K562 (cell line): ENCODE measurements around the gene TTLL10. TPM values are rescaled to one million over a fixed set of nuclear protein-coding genes. Genes with fewer than 3 reads are reported as not detected.

Experiments
- BDP1 ChIP-seq: IDR thresholded peaks from 3 replicates; pipeline ENCODE4 v1.6.1; 2011; ENCODE audit not compliant: insufficient read length, insufficient read depth
- CCNT2 ChIP-seq: IDR thresholded peaks from 2 replicates; pipeline ENCODE4 v1.6.1; 2011; ENCODE audit warnings: borderline replicate concordance, low read depth, mild to moderate bottlenecking, moderate library complexity, mixed read lengths, low read length; ENCODE audit not compliant: insufficient read length; ENCODE audit errors: extremely low read depth
- CEBPG ChIP-seq, 3 experiments: fragments of 200-800 bp in 1 of 3; sonication (Bioruptor generic) in 1 of 3; sonication (generic) in 1 of 3; formaldehyde crosslinking in 1 of 3; IDR thresholded peaks in 2 of 3; conservative IDR thresholded peaks in 1 of 3; 2 replicates each; pipeline versions ENCODE4 v1.6.1 to v1.8.0; 2016 to 2022; ENCODE audit warnings: missing compliant biosample characterization in 2 of 3, missing genetic modification characterization in 2 of 3, mild to moderate bottlenecking in 1 of 3, missing genetic modification reagents in 1 of 3
- DPF2 ChIP-seq: fragments of 450-650 bp; IDR thresholded peaks from 2 replicates; pipeline ENCODE4 v1.6.1; 2016
- ELF4 ChIP-seq: fragments of 450-650 bp; formaldehyde crosslinking; IDR thresholded peaks from 2 replicates; pipeline ENCODE4 v1.4.0; 2022; ENCODE audit warnings: missing genetic modification characterization
- FOXK1 ChIP-seq: sonication (generic); formaldehyde crosslinking; IDR thresholded peaks from 2 replicates; pipeline ENCODE4 v1.8.0; 2022; ENCODE audit warnings: missing genetic modification reagents, mild to moderate bottlenecking, borderline replicate concordance
- HEY1 ChIP-seq: fragments of 250-450 bp; sonication (Bioruptor Pico); IDR thresholded peaks from 2 replicates; pipeline ENCODE4 v1.5.0; 2020; ENCODE audit warnings: mild to moderate bottlenecking, moderate library complexity, borderline replicate concordance
- KLF1 ChIP-seq: fragments of 450-650 bp; IDR thresholded peaks from 2 replicates; pipeline ENCODE4 v1.6.1; 2016; ENCODE audit warnings: missing genetic modification characterization, missing compliant biosample characterization
- MAFF ChIP-seq: IDR thresholded peaks from 2 replicates; pipeline ENCODE4 v1.6.1; 2012; ENCODE audit warnings: low read length, improper control_type of control experiment
- MCM3 ChIP-seq: fragments of 450-650 bp; IDR thresholded peaks from 2 replicates; pipeline ENCODE4 v1.6.1; 2016
- MCM7 ChIP-seq, 2 experiments: fragments of 450-650 bp; IDR thresholded peaks; 2 replicates each; pipeline ENCODE4 v1.6.1; 2016 to 2018
- ZBED1 ChIP-seq: IDR thresholded peaks from 2 replicates; pipeline ENCODE4 v1.6.1; 2014
- ZNF12 ChIP-seq: sonication (generic); formaldehyde crosslinking; IDR thresholded peaks from 2 replicates; pipeline ENCODE4 v1.4.0; 2020; ENCODE audit warnings: mild to moderate bottlenecking, missing genetic modification reagents
- ZNF354B ChIP-seq: fragments of 250-450 bp; sonication (Bioruptor Pico); IDR thresholded peaks from 2 replicates; pipeline ENCODE4 v1.4.0; 2020
- polyA plus RNA-seq, 8 experiments: library from polyadenylated mRNA; depleted of rRNA in 4 of 8; stranded (reverse) in 5 of 8; unstranded in 3 of 8; fragments of >200 nt; fragmentation: Nextera tagmentation in 2 of 8; fragmentation: Illumina TruSeq in 1 of 8; extraction: Ambion mirVana in 2 of 8; extraction: Trizol in 1 of 8; gene quantifications; 2 replicates each; pipeline versions ENCODE4 v1.2.1 to v1.2.3, GENCODE V29; 2011 to 2014; ENCODE audit warnings: inconsistent platforms in 1 of 8, missing spikeins in 1 of 8
- total RNA-seq, 7 experiments: library from RNA; depleted of rRNA in 6 of 7; stranded (reverse); fragments of >200 nt in 6 of 7; fragmentation: Illumina TruSeq in 2 of 7; extraction: Trizol in 2 of 7; gene quantifications; 2 replicates each; pipeline versions ENCODE4 v1.2.1 to v1.2.3, GENCODE V29; 2011 to 2021; ENCODE audit warnings: low replicate concordance in 1 of 7
- TF ChIP-seq, protein P1 (sequence below): fragments of 450-650 bp; IDR thresholded peaks from 2 replicates; pipeline ENCODE4 v1.6.1; 2016; ENCODE audit warnings: mild to moderate bottlenecking
- TF ChIP-seq, protein P2 (sequence below), 2 experiments: fragments of 450-650 bp in 1 of 2; sonication (generic) in 1 of 2; formaldehyde crosslinking; conservative IDR thresholded peaks; 2 replicates each; pipeline versions ENCODE4 v1.4.0 to v1.8.1; 2020 to 2022; ENCODE audit warnings: mild to moderate bottlenecking in 1 of 2, missing genetic modification reagents in 1 of 2
- TF ChIP-seq, protein P3 (sequence below), 2 experiments: IDR thresholded peaks; 2 replicates each; pipeline ENCODE4 v1.6.1; 2011; ENCODE audit warnings: borderline replicate concordance in 1 of 2, control low read depth in 1 of 2, low read depth in 1 of 2, low read length in 1 of 2, mild to moderate bottlenecking in 1 of 2, mixed read lengths in 1 of 2, moderate library complexity in 1 of 2; ENCODE audit not compliant: insufficient read depth in 1 of 2, insufficient read length in 1 of 2, poor library complexity in 1 of 2, severe bottlenecking in 1 of 2; ENCODE audit errors: extremely low read depth in 1 of 2
- TF ChIP-seq, protein P4 (sequence below): sonication (generic); formaldehyde crosslinking; IDR thresholded peaks from 2 replicates; pipeline ENCODE4 v1.4.0; 2020; ENCODE audit warnings: mild to moderate bottlenecking, missing genetic modification reagents
- TF ChIP-seq, protein P5 (sequence below): fragments of 450-650 bp; formaldehyde crosslinking; IDR thresholded peaks from 2 replicates; pipeline ENCODE4 v1.4.0; 2022; ENCODE audit warnings: missing genetic modification characterization

Gene TTLL10
- total and polyA plus RNA-seq, 9 of the 15 experiments (the other 6 are each of a cell fraction or from before 2014, with no cell fraction given), result not detected

DNA sequence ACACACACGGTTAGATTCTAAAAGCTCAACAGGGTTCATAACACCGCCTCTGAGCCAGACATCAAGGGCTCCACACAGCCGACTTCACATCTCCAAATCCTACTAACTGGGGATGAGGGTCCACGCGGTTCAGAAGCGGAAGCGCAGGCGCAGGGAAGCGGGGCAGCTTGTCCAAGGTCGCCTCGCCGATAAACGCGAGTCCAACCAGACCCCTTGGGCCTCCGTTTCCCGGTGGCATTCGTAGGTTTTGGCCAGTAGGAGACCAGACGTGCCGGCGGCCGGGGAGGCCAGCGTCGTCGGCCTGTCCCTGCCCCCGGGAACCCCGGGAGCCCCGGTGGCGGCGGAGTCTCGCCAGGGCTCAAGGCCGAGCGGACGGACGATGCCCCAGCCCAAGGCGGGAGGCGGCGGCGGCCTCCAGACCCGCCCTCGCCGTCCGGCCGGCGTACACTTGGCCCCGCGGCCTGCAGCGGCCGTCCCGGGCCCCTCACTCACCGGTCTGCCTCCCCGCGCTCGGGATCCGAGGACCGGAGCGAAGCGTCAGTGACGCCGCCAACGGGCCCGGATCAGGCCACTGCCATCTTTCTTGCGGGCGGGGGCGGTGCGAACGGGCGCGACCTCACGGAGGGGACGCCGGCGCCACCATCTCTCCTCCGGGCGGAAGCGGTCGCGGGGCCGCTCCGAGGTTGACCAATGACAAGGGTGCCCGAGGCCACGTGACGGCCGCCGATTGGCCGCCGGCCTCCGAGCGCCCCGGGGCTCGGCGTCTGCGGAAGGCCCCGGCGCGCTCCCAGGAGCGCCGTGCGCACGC is 57.9 kb downstream of the TTLL10 start, which contains the start of gene SDF4 (continued):
- no peak for TF ChIP-seq CEBPG (CRISPR knock-in tag; IDR thresholded peaks at IDR 0.05)
- TF ChIP-seq CEBPG (tag; conservative IDR thresholded peaks at IDR 0.05 in 1 of 2, IDR thresholded peaks at IDR 0.05 in 1 of 2), result no peak
- TF ChIP-seq, protein P1, sequence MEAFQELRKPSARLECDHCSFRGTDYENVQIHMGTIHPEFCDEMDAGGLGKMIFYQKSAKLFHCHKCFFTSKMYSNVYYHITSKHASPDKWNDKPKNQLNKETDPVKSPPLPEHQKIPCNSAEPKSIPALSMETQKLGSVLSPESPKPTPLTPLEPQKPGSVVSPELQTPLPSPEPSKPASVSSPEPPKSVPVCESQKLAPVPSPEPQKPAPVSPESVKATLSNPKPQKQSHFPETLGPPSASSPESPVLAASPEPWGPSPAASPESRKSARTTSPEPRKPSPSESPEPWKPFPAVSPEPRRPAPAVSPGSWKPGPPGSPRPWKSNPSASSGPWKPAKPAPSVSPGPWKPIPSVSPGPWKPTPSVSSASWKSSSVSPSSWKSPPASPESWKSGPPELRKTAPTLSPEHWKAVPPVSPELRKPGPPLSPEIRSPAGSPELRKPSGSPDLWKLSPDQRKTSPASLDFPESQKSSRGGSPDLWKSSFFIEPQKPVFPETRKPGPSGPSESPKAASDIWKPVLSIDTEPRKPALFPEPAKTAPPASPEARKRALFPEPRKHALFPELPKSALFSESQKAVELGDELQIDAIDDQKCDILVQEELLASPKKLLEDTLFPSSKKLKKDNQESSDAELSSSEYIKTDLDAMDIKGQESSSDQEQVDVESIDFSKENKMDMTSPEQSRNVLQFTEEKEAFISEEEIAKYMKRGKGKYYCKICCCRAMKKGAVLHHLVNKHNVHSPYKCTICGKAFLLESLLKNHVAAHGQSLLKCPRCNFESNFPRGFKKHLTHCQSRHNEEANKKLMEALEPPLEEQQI, result no peak
- TF ChIP-seq, protein P2, sequence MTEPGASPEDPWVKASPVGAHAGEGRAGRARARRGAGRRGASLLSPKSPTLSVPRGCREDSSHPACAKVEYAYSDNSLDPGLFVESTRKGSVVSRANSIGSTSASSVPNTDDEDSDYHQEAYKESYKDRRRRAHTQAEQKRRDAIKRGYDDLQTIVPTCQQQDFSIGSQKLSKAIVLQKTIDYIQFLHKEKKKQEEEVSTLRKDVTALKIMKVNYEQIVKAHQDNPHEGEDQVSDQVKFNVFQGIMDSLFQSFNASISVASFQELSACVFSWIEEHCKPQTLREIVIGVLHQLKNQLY (CRISPR knock-in tag; conservative IDR thresholded peaks at IDR 0.05), result 0 out of 4 replicates have a peak, but pooled peaks of 1 of the 2 experiments have one; percentile 37
- no peak for TF ChIP-seq FOXK1 (CRISPR knock-in tag)
- TF ChIP-seq ELF4, result peak; percentile 85
- TF ChIP-seq, protein P3, sequence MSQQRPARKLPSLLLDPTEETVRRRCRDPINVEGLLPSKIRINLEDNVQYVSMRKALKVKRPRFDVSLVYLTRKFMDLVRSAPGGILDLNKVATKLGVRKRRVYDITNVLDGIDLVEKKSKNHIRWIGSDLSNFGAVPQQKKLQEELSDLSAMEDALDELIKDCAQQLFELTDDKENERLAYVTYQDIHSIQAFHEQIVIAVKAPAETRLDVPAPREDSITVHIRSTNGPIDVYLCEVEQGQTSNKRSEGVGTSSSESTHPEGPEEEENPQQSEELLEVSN (IDR thresholded peaks at IDR 0.05; ENCODE audit: borderline replicate concordance in 1 of 2, extremely low read depth in 1 of 2, insufficient read depth in 1 of 2, insufficient read length in 1 of 2, low read depth in 1 of 2, low read length in 1 of 2, poor library complexity in 1 of 2, severe bottlenecking in 1 of 2), result peak in 1 of 2 experiments; percentile 16
- TF ChIP-seq, protein P4, sequence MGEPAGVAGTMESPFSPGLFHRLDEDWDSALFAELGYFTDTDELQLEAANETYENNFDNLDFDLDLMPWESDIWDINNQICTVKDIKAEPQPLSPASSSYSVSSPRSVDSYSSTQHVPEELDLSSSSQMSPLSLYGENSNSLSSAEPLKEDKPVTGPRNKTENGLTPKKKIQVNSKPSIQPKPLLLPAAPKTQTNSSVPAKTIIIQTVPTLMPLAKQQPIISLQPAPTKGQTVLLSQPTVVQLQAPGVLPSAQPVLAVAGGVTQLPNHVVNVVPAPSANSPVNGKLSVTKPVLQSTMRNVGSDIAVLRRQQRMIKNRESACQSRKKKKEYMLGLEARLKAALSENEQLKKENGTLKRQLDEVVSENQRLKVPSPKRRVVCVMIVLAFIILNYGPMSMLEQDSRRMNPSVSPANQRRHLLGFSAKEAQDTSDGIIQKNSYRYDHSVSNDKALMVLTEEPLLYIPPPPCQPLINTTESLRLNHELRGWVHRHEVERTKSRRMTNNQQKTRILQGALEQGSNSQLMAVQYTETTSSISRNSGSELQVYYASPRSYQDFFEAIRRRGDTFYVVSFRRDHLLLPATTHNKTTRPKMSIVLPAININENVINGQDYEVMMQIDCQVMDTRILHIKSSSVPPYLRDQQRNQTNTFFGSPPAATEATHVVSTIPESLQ, result peak; percentile 56; the same call in 1 of the 2 replicates
- TF ChIP-seq, protein P5, sequence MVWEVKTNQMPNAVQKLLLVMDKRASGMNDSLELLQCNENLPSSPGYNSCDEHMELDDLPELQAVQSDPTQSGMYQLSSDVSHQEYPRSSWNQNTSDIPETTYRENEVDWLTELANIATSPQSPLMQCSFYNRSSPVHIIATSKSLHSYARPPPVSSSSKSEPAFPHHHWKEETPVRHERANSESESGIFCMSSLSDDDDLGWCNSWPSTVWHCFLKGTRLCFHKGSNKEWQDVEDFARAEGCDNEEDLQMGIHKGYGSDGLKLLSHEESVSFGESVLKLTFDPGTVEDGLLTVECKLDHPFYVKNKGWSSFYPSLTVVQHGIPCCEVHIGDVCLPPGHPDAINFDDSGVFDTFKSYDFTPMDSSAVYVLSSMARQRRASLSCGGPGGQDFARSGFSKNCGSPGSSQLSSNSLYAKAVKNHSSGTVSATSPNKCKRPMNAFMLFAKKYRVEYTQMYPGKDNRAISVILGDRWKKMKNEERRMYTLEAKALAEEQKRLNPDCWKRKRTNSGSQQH, result no peak
- no peak for TF ChIP-seq ZBED1
- TF ChIP-seq CCNT2, result peak; percentile 52
- no peak for TF ChIP-seq MAFF
- TF ChIP-seq MCM3, result no peak
- no peak for TF ChIP-seq MCM7 (IDR thresholded peaks at IDR 0.05)
- no peak for TF ChIP-seq DPF2
- TF ChIP-seq HEY1, result no peak
- no peak for TF ChIP-seq ZNF354B (CRISPR knock-in tag)
- TF ChIP-seq ZNF12, result no peak
- peak; percentile 47; the same call in 1 of the 2 replicates for TF ChIP-seq KLF1 (tag)
- TF ChIP-seq BDP1, result no peak
